Left lung (tissue), 10 donors: ENCODE data around the gene DKK2. TPM values are rescaled to one million over a fixed set of nuclear protein-coding genes. Genes with fewer than 3 reads are reported as not detected.

Experiments used
- ATAC-seq: fragments of 200-7000 bp; cut with Tn5 transposase; one replicate; pipeline ENCODE4 v1.9.1; 2020; ENCODE audit warnings: moderate library complexity
- DNase-seq, 4 donors: peaks; one replicate each; pipeline ENCODE4 v3.0.0-alpha.2; 2013 to 2020
- H3K27ac ChIP-seq, 2 donors: fragments of 200-600 bp; sonication (generic) in 1 of 2; one replicate each; pipeline versions ENCODE4 v1.5.0 to v1.8.0; 2020 to 2021
- H3K27me3 ChIP-seq, 2 donors: fragments of 200-600 bp; sonication (generic) in 1 of 2; one replicate each; pipeline versions ENCODE4 v1.5.0 to v1.8.0; 2020 to 2021
- H3K36me3 ChIP-seq, 2 donors: fragments of 200-600 bp; sonication (generic) in 1 of 2; one replicate each; pipeline versions ENCODE4 v1.5.0 to v1.8.0; 2020 to 2021
- H3K4me1 ChIP-seq, 2 donors: fragments of 200-600 bp; one replicate each; pipeline ENCODE4 v1.8.0; 2021
- H3K4me3 ChIP-seq, 2 donors: fragments of 200-600 bp; sonication (generic) in 1 of 2; one replicate each; pipeline versions ENCODE4 v1.5.0 to v1.8.0; 2020 to 2021; ENCODE audit warnings: mild to moderate bottlenecking in 1 of 2
- H3K9me3 ChIP-seq, 2 donors: fragments of 200-600 bp; sonication (generic) in 1 of 2; one replicate each; pipeline versions ENCODE4 v1.5.0 to v1.8.0; 2020 to 2021
- intact Hi-C, 2 donors: fragments of 100-400 bp; cut with DNase I; formaldehyde crosslinking; loops; one replicate each; pipeline versions ENCODE4 v1.11.2 to v1.14.2; 2022
- polyA plus RNA-seq, 6 donors: library from polyadenylated mRNA; unstranded; fragments of 120-200 nt; gene quantifications; one replicate each; pipeline ENCODE4 v1.2.1, GENCODE V29; 2013; ENCODE audit not compliant: insufficient read length in 6 of 6
- total RNA-seq, 2 donors: library from RNA; stranded (reverse); fragmentation: NEBNext Ultra II Directional; extraction: Animal tissue kit (Norgen Biotek cat#: 25700); gene quantifications; one replicate each; pipeline ENCODE4 v1.2.1, GENCODE V29; 2021
- TF ChIP-seq, protein P1 (sequence below), 2 donors: fragments of 200-600 bp; sonication (generic) in 1 of 2; IDR thresholded peaks; one replicate each; pipeline versions ENCODE4 v1.5.0 to v1.8.0; 2021; ENCODE audit warnings: antibody characterized with exemption in 2 of 2
- donor health status: DM: no; HTN: yes; CAD: no.
- donor health status: DM: no; HTN: no; CAD: no.

The DKK2 gene
- total and polyA plus RNA-seq, 8 donors, result 1.8 to 20.2 (median 3.8) TPM

DNA sequence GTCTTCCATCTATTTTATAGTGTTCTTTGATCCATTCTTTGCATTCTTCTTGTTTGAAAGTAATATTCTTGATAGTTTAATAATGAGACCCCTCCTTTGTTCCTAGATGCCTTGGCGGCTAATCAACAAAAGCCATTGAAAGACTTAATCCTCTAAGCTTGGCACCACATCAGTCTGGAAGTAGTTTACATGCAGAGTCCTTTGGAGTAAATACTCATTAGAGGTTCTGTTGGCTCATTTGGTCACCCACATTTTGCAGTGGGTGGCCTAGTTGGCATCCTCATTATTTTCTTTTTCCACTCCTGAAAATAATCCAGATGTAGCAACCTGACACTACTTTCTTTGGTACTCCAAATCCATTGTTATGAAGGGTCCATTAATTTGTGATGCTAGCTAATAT, 64.5 kb downstream of the DKK2 start:
- TF ChIP-seq, protein P1, sequence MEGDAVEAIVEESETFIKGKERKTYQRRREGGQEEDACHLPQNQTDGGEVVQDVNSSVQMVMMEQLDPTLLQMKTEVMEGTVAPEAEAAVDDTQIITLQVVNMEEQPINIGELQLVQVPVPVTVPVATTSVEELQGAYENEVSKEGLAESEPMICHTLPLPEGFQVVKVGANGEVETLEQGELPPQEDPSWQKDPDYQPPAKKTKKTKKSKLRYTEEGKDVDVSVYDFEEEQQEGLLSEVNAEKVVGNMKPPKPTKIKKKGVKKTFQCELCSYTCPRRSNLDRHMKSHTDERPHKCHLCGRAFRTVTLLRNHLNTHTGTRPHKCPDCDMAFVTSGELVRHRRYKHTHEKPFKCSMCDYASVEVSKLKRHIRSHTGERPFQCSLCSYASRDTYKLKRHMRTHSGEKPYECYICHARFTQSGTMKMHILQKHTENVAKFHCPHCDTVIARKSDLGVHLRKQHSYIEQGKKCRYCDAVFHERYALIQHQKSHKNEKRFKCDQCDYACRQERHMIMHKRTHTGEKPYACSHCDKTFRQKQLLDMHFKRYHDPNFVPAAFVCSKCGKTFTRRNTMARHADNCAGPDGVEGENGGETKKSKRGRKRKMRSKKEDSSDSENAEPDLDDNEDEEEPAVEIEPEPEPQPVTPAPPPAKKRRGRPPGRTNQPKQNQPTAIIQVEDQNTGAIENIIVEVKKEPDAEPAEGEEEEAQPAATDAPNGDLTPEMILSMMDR (IDR thresholded peaks at IDR 0.05), result no peak

DNA sequence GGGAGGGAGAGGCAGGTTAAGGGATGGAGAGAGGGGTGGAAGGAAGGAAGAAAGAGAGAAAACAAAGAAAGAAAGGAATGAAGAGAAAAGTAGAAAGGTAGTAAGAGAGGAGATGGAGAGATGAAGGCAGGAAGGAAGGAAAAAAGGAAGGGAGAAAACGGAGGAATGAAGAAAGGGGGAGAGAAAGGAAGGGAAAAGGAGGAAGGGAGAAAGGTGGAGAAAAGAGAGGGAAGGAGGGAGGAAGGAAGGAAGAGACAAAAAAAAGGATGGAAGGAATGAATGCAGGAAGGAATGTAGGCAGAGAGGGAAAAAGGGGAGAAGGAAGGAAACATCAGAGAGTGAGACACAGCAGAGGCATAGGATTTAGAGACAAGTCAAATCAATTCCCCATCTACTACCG, 68.2 kb downstream of the DKK2 start:
- no peaks in the 10 kb centered on the region for H3K4me1 ChIP-seq
- TF ChIP-seq, protein P1 (IDR thresholded peaks at IDR 0.05), result no peak
- no peak overlapping the region for H3K4me3 ChIP-seq
- H3K27ac ChIP-seq, result no peak overlapping the region
- peaks cover 0 to under 1% of the 10 kb centered on the region in 2 donors for H3K9me3 ChIP-seq
- DNase-seq, result no peak
- H3K27me3 ChIP-seq, result no peaks in the 10 kb centered on the region
- intact Hi-C loops, result no loop called here
- no peak for ATAC-seq
- H3K36me3 ChIP-seq, result no peaks in the 10 kb centered on the region

More for the DNA sequence above, 64.5 kb downstream of the DKK2 start:
- Histone ChIP-seq H3K27ac (no peak overlapping the region), H3K4me1 (no peaks in the 10 kb centered on the region), H3K36me3 (no peaks in the 10 kb centered on the region), H3K27me3 (no peaks in the 10 kb centered on the region), H3K4me3 (no peak overlapping the region), H3K9me3 (peaks cover 0 to 5% of the 10 kb centered on the region in 2 donors)
- DNase-seq, result no peak
- ATAC-seq, result no peak
- intact Hi-C loops, result no loop called here

DNA sequence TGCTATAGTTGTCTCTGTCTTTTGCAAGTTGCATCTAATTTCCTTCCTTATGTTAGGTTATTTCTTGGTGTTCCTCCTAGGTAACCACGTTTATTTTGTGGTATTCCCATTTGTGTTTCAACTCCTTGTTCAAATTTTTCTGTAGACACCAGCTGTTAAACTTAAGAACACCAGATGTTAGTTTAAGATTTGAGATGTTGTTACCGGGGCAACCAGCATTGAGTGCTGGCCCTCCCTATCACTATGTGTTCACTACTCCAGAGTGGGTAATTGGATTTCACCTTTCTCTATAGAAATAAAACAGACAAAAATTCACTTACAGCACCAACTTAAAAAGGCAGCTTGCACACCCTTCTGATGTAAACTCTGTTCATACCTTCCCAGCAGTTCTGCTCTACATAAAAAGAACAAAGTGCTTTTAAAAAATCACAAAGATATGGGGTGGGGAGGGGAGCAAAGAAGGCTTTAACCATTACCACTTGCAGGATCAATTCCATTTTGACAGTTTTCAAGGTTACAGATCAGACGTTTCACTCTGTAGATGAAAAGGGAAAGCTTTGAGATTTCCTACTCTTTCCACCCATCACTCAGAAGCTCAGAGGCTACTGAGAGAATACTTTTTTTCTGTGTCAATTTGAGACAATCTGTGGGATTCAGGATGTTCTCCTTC, 82.9 kb downstream of the DKK2 start:
- ATAC-seq, result no peak
- intact Hi-C loops, result no loop called here
- Histone ChIP-seq H3K27ac (no peak overlapping the region), H3K4me1 (no peaks in the 10 kb centered on the region), H3K27me3 (no peaks in the 10 kb centered on the region), H3K36me3 (no peaks in the 10 kb centered on the region), H3K4me3 (no peak overlapping the region), H3K9me3 (no peaks in the 10 kb centered on the region)
- TF ChIP-seq, protein P1 (IDR thresholded peaks at IDR 0.05), result no peak
- DNase-seq, result no peak

DNA sequence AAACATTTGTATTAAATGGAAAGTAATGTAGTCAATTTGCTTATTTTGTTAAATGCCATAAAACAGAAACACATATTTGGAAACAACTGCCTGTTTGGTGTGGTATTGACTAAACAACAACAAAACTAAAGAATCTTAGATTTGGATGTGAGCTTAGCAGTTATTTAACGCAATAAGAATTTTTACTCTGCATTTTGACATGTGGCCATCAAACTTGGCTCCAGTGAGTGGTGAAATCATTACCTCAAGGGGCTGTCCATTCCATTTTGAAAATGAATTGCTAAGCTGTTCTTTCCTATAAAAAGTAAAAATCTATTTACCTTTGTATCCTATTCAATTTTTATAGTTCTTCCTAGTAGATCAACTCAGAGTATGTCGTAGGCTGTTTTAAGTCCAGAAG, 84.2 kb downstream of the DKK2 start:
- ATAC-seq (no peak), DNase-seq (no peak)
- intact Hi-C loops, result no loop called here
- no peaks in the 10 kb centered on the region for H3K27me3 ChIP-seq
- TF ChIP-seq, protein P1 (IDR thresholded peaks at IDR 0.05), result no peak
- H3K4me1 ChIP-seq, result no peaks in the 10 kb centered on the region
- H3K36me3 ChIP-seq, result no peaks in the 10 kb centered on the region
- no peak overlapping the region for H3K27ac ChIP-seq
- H3K4me3 ChIP-seq, result no peak overlapping the region
- no peaks in the 10 kb centered on the region for H3K9me3 ChIP-seq

DNA sequence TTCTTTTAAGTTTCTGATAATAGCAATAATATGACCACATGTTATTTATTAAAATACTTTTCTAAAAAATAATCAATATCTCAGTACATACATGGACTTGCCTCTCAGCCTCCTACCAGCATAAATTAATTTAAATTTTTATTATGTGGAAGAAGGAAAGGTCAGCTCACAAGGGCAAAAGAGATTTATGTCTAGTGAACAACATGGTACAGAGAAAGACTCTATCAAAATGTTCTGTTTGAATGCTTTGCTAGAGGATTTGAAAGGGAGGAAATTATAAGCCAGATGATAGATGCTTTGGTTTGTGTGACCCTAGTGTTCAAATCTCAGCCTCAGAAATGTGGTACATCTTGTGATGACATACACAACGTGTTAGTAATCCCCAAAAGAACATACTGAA, 94.3 kb downstream of the DKK2 start:
- ATAC-seq (no peak), DNase-seq (no peak)
- Histone ChIP-seq H3K36me3 (no peaks in the 10 kb centered on the region), H3K4me3 (no peak overlapping the region), H3K27ac (no peak overlapping the region), H3K4me1 (no peaks in the 10 kb centered on the region), H3K27me3 (no peaks in the 10 kb centered on the region), H3K9me3 (no peaks in the 10 kb centered on the region)
- intact Hi-C loops, result no loop called here
- TF ChIP-seq, protein P1 (IDR thresholded peaks at IDR 0.05), result no peak
